ENCODE measurements around the gene TRIM17. TPM values are rescaled to one million over a fixed set of nuclear protein-coding genes. Genes with fewer than 3 reads are reported as not detected.

Gene TRIM17
- total and polyA plus RNA-seq, 2 of the 8 experiments (the other 6 are each of a cell fraction or from before 2014, with no cell fraction given): 1.1 to 2.2 TPM

- no peak for DNase-seq (ENCODE audit: low read depth in 1 of 2, low spot score in 2 of 2)
- Histone ChIP-seq H3K4ac (replicated peaks; ENCODE audit: insufficient read length, low read depth, low read length) (no peak overlapping the region), H3K79me2 (ENCODE audit: control insufficient read depth in 1 of 2, insufficient read depth in 2 of 2, low read length in 2 of 2) (peaks cover 8 to 43% of the 10 kb centered on the region in 2 experiments; a peak in 3 of 4 replicates), H4K91ac (replicated peaks; ENCODE audit: insufficient read length, low read length) (no peak overlapping the region), H4K20me1 (replicated peaks in 1 of 2; ENCODE audit: control insufficient read depth in 1 of 2, insufficient read depth in 2 of 2, low read length in 2 of 2) (peaks cover 14 to 44% of the 10 kb centered on the region in 2 experiments), H3K23me2 (ENCODE audit: low read depth, low read length) (peaks cover 17% of the 10 kb centered on the region; the same call in 1 of the 2 replicates), H3K18ac (ENCODE audit: extremely low read depth, low read length) (no peak overlapping the region), H2AK5ac (ENCODE audit: low read depth, low read length) (no peak overlapping the region), H2BK120ac (replicated peaks; ENCODE audit: low read depth, low read length) (no peak overlapping the region), H3K23ac (ENCODE audit: insufficient read length) (no peak overlapping the region), H3K27ac (ENCODE audit: low read depth, low read length) (no peak overlapping the region), H4K5ac (ENCODE audit: insufficient read length, low read depth, low read length) (no peak overlapping the region), H2BK12ac (ENCODE audit: low read depth, low read length) (no peak overlapping the region), H2BK5ac (ENCODE audit: low read depth, low read length) (no peak overlapping the region), H2BK20ac (ENCODE audit: low read length) (no peak overlapping the region), H4K8ac (ENCODE audit: extremely low read depth, insufficient read depth, low read length) (no peak overlapping the region), H2BK15ac (ENCODE audit: low read length) (no peak overlapping the region), H3K4me3 (ENCODE audit: extremely low read depth in 1 of 4, insufficient read depth in 2 of 4, low read depth in 3 of 4, low read length in 4 of 4) (no peak overlapping the region), H3K9ac (replicated peaks in 1 of 4; ENCODE audit: extremely low read depth in 1 of 4, low read depth in 3 of 4, low read length in 3 of 4) (no peak overlapping the region), H3K4me2 (ENCODE audit: insufficient read depth in 1 of 2, low read depth in 2 of 2, low read length in 2 of 2) (no peak overlapping the region), H3K56ac (replicated peaks; ENCODE audit: insufficient read length, low read depth, low read length) (no peak overlapping the region), H3K79me1 (ENCODE audit: low read depth, low read length) (peaks cover 25% of the 10 kb centered on the region), H3K27me3 (replicated peaks in 1 of 4; ENCODE audit: control insufficient read depth in 3 of 4, extremely low read depth in 1 of 4, insufficient read depth in 3 of 4, low read length in 3 of 4) (no peaks in the 10 kb centered on the region), H3K36me3 (ENCODE audit: control insufficient read depth in 2 of 4, insufficient read depth in 4 of 4, low read length in 3 of 4) (peaks cover 0 to 32% (median 11%) of the 10 kb centered on the region in 4 experiments; a peak in 5 of 8 replicates), H3K4me1 (replicated peaks in 1 of 4; ENCODE audit: control insufficient read depth in 3 of 4, insufficient read depth in 4 of 4, low read length in 3 of 4) (peaks cover 0 to 7% (median 2%) of the 10 kb centered on the region in 4 experiments; a peak in 5 of 7 replicates), H3K14ac (ENCODE audit: insufficient read length) (no peak overlapping the region), H3K9me3 (ENCODE audit: insufficient read depth in 2 of 2, low read depth in 1 of 2, low read length in 1 of 2) (no peaks in the 10 kb centered on the region), H2AFZ (ENCODE audit: low read length) (no peak overlapping the region)
- WGBS, 2 experiments (ENCODE audit: extremely low coverage in 1 of 2, insufficient coverage in 1 of 2, insufficient read length in 1 of 2, insufficient replicate concordance in 2 of 2, low coverage in 1 of 2, low lambda C conversion rate in 2 of 2, missing lambda C conversion rate in 1 of 2): 90% methylated on average over 5 of the region's 5 CpGs; no CpG with 5 or more reads in 1 of the 2 experiments
- TF ChIP-seq, protein P1, sequence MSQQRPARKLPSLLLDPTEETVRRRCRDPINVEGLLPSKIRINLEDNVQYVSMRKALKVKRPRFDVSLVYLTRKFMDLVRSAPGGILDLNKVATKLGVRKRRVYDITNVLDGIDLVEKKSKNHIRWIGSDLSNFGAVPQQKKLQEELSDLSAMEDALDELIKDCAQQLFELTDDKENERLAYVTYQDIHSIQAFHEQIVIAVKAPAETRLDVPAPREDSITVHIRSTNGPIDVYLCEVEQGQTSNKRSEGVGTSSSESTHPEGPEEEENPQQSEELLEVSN (IDR thresholded peaks at IDR 0.05): no peak
- TF ChIP-seq RAD21 (IDR thresholded peaks at IDR 0.05 in 1 of 2, conservative IDR thresholded peaks at IDR 0.05 in 1 of 2; ENCODE audit: low read depth in 2 of 2, low read length in 2 of 2): no peak
- TF ChIP-seq ATF2 (IDR thresholded peaks at IDR 0.05; ENCODE audit: low read length): no peak
- TF ChIP-seq SIRT6 (IDR thresholded peaks at IDR 0.05; ENCODE audit: low read length): no peak
- no peak for TF ChIP-seq GTF2F1 (IDR thresholded peaks at IDR 0.05; ENCODE audit: borderline replicate concordance, low read depth, low read length)
- TF ChIP-seq GABPA (IDR thresholded peaks at IDR 0.05; ENCODE audit: borderline replicate concordance, insufficient read depth, low read length): no peak
- no peak for TF ChIP-seq TAF7 (optimal IDR thresholded peaks at IDR 0.05; ENCODE audit: borderline replicate concordance, low read depth, low read length)
- TF ChIP-seq CHD2 (IDR thresholded peaks at IDR 0.05; ENCODE audit: low read length): no peak
- no peak for TF ChIP-seq JUND (IDR thresholded peaks at IDR 0.05; ENCODE audit: low read length)
- TF ChIP-seq RBBP5 (IDR thresholded peaks at IDR 0.05; ENCODE audit: borderline replicate concordance, low read depth, low read length): no peak
- TF ChIP-seq ASH2L (IDR thresholded peaks at IDR 0.05; ENCODE audit: low read length): no peak
- no peak for TF ChIP-seq POLR2A (IDR thresholded peaks at IDR 0.05; ENCODE audit: control extremely low read depth in 1 of 2, low read depth in 2 of 2, low read length in 2 of 2)
- CTCF ChIA-PET (ENCODE audit: partially characterized antibody): interaction anchor here (1.0 to 4.4 kb wide), 3 partner anchors 8 to 62 kb away, joined by 3 to 21 read pairs (median 3); no protein-coding TSS in a partner anchor
- POLR2A ChIA-PET (ENCODE audit: partially characterized antibody): interaction anchor here (1.1 to 2.5 kb wide), 3 partner anchors 9 to 54 kb away, joined by 3 to 6 read pairs (median 5); a partner anchor contains a TSS
- FAIRE-seq: no peak
These were observed 14.0 kb downstream of the TRIM17 start for GRCh38 chr1:228402641-228403025.
